Loucy (cell line): Measurements from ENCODE around the gene ABHD6.
A peak's percentile ranks its signal among the peaks of the same experiment; 100 is the strongest.

Experiments used
- H2AFZ ChIP-seq: fragments of 200-600 bp; sonication (generic); 2 replicates; pipeline ENCODE4 v1.6.0; 2016; ENCODE audit warnings: antibody characterized with exemption, mild to moderate bottlenecking, low read length, moderate library complexity
- H3F3A ChIP-seq: fragments of 200-600 bp; 2 replicates; pipeline ENCODE4 v1.6.0; 2016; ENCODE audit warnings: antibody characterized with exemption, low read depth, mild to moderate bottlenecking
- H3K27me3 ChIP-seq: fragments of 200-600 bp; sonication (generic); 2 replicates; pipeline ENCODE4 v1.6.1; 2014; ENCODE audit warnings: low read length, mild to moderate bottlenecking; ENCODE audit not compliant: insufficient read depth, poor library complexity, severe bottlenecking
- H3K36me3 ChIP-seq: fragments of 200-600 bp; sonication (generic); 2 replicates; pipeline ENCODE4 v1.6.1; 2016; ENCODE audit warnings: low read length; ENCODE audit not compliant: insufficient read depth
- H3K4me1 ChIP-seq: fragments of 200-600 bp; sonication (generic); 2 replicates; pipeline ENCODE4 v1.5.1; 2014; ENCODE audit warnings: low read length, mild to moderate bottlenecking; ENCODE audit not compliant: insufficient read depth, poor library complexity, severe bottlenecking
- H3K4me2 ChIP-seq: fragments of 200-600 bp; sonication (generic); 2 replicates; pipeline ENCODE4 v1.6.0; 2014; ENCODE audit warnings: antibody characterized with exemption, low read length, low read depth, mild to moderate bottlenecking; ENCODE audit not compliant: poor library complexity, severe bottlenecking
- H3K4me3 ChIP-seq: fragments of 200-600 bp; sonication (generic); 2 replicates; pipeline ENCODE4 v1.5.1; 2014; ENCODE audit warnings: low read length, mild to moderate bottlenecking, mixed read lengths; ENCODE audit not compliant: poor library complexity, severe bottlenecking
- H3K79me2 ChIP-seq: fragments of 200-600 bp; sonication (generic); 2 replicates; pipeline ENCODE4 v1.6.1; 2014; ENCODE audit warnings: low read length; ENCODE audit not compliant: insufficient read depth
- H3K9ac ChIP-seq: fragments of 200-600 bp; sonication (generic); 2 replicates; pipeline ENCODE4 v1.6.0; 2014; ENCODE audit warnings: mild to moderate bottlenecking, low read depth, low read length, moderate library complexity; ENCODE audit not compliant: poor library complexity, severe bottlenecking
- H3K9me2 ChIP-seq: fragments of 200-600 bp; sonication (generic); replicated peaks from 2 replicates; pipeline ENCODE4 v1.6.1; 2016; ENCODE audit warnings: low read depth, low read length, mixed read lengths
- H3K9me3 ChIP-seq: fragments of 200-600 bp; sonication (generic); 2 replicates; pipeline ENCODE4 v1.6.1; 2014; ENCODE audit warnings: mild to moderate bottlenecking, antibody characterized with exemption, low read length, low read depth; ENCODE audit not compliant: insufficient read depth
- H4K20me1 ChIP-seq: fragments of 200-600 bp; sonication (generic); 2 replicates; pipeline ENCODE4 v1.6.0; 2014; ENCODE audit warnings: antibody characterized with exemption, low read length, mild to moderate bottlenecking; ENCODE audit not compliant: insufficient read depth, poor library complexity, severe bottlenecking
- EZH2phosphoT487 ChIP-seq: fragments of 200-600 bp; IDR thresholded peaks from 2 replicates; pipeline ENCODE4 v1.6.1; 2018; ENCODE audit warnings: antibody characterized with exemption, mild to moderate bottlenecking, moderate library complexity, borderline replicate concordance
- TF ChIP-seq, protein P1 (sequence below): fragments of 200-600 bp; sonication (generic); conservative IDR thresholded peaks from 2 replicates; pipeline ENCODE4 v1.5.1; 2014; ENCODE audit warnings: mild to moderate bottlenecking, antibody characterized with exemption, low read length

Gene ABHD6

DNA sequence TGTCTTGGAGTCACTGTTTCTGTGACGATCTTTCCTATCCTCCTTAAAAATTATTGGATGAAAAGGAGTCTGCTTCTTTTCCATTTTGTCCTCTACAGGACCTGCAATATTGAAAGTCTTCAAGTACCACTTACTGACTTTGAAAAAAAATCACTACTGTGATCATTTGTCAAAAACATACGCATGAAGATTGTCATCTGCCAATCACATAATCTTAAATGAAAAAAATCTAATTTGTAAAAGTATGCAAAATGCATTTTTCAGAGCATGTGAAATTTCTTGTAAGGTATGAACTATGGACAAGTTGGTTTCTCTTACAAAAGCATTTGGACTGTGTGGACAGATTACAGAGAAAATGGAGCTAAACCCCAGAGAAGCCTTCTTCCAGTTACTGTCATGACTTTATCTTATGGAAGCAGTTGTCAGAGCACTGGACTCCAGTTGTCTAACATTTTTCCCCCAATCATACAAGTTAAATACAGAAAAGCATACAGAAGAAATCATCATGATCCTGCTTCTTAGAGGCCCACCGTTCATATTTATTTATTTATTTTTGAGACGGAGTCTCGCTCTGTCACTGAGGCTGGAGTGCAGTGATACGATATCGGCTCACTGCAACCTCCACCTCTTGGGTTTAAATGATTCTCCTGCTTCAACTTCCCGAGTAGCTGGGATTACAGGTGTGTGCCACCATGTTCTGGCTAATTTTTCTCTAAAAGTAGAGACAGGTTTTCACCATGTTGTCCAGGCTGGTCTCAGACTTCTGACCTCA is 91.7 kb downstream of the ABHD6 start:
- H3K9me2 ChIP-seq, result no peaks in the 10 kb centered on the region
- H3K27me3 ChIP-seq, result no peaks in the 10 kb centered on the region
- no peak overlapping the region for H2AFZ ChIP-seq
- no peak overlapping the region for H3K4me2 ChIP-seq
- TF ChIP-seq, protein P1, sequence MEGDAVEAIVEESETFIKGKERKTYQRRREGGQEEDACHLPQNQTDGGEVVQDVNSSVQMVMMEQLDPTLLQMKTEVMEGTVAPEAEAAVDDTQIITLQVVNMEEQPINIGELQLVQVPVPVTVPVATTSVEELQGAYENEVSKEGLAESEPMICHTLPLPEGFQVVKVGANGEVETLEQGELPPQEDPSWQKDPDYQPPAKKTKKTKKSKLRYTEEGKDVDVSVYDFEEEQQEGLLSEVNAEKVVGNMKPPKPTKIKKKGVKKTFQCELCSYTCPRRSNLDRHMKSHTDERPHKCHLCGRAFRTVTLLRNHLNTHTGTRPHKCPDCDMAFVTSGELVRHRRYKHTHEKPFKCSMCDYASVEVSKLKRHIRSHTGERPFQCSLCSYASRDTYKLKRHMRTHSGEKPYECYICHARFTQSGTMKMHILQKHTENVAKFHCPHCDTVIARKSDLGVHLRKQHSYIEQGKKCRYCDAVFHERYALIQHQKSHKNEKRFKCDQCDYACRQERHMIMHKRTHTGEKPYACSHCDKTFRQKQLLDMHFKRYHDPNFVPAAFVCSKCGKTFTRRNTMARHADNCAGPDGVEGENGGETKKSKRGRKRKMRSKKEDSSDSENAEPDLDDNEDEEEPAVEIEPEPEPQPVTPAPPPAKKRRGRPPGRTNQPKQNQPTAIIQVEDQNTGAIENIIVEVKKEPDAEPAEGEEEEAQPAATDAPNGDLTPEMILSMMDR, result no peak
- no peak for TF ChIP-seq EZH2phosphoT487
- no peak overlapping the region for H3K9ac ChIP-seq
- H4K20me1 ChIP-seq, result no peaks in the 10 kb centered on the region
- H3K36me3 ChIP-seq, result no peaks in the 10 kb centered on the region
- H3F3A ChIP-seq, result peaks cover 5% of the 10 kb centered on the region; the same call in 1 of the 2 replicates
- H3K4me3 ChIP-seq, result no peak overlapping the region
- H3K79me2 ChIP-seq, result peaks cover 16% of the 10 kb centered on the region
- peaks cover 26% of the 10 kb centered on the region for H3K4me1 ChIP-seq
- no peaks in the 10 kb centered on the region for H3K9me3 ChIP-seq

DNA sequence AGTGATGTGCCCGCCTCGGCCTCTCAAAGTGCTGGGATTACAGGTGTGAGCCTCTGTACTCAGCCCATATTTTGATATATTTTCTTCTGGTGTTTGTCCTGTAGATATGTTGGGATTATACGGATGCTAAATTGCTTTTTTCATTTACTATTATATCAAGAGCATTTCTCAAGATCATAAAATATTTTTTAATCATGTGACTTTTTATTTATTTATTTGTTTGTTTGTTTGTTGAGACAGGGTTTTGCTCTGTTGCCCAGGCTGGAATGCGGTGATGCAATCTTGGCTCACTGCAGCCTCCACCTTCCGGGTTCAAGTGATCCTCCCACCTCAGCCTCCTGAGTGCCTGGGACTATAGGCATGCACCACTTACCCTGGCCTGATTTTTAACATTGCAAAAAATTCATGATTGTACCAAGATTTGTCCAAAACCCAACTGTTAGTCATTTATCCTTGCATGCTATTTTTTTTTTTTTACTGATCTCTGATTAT is 92.4 kb downstream of the ABHD6 start:
- H3K79me2 ChIP-seq, result peaks cover 22% of the 10 kb centered on the region

DNA sequence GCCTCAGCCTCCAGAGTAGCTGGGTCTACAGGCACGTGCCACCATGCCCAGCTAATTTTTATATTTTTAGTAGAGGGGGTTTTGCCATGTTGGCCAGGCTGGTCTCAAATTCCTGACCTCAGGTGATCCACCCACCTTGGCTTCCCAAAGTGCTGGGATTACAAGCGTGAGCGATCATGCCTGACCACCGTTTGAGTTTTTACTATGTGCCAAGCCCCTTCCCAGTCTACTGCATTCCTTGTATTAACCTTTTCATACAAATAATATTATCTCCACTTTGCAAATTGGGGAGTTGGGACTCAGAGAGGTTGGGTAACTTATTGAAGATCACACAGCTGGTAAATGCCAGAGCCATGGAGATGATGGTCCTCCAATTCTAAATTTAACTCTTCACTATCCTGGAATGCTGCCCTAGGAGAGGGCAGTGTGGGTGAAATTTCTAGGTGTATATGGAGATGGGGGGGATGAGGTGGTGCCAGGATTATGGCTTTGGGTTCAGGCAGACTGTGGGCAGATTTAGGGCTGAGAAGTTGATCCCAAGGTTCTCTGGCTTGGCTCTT is 94.1 kb downstream of the ABHD6 start:
- Histone ChIP-seq H3K79me2 (peaks cover 38% of the 10 kb centered on the region), H4K20me1 (peaks cover 6% of the 10 kb centered on the region), H3K9me2 (no peaks in the 10 kb centered on the region), H3K4me2 (peak overlapping the region; percentile 90), H3K9ac (no peak overlapping the region), H3K9me3 (no peaks in the 10 kb centered on the region), H3F3A (peaks cover 8% of the 10 kb centered on the region; the same call in 1 of the 2 replicates), H3K27me3 (no peaks in the 10 kb centered on the region), H3K4me3 (peak overlapping the region; percentile 79), H3K4me1 (peaks cover 36% of the 10 kb centered on the region), H2AFZ (no peak overlapping the region), H3K36me3 (no peaks in the 10 kb centered on the region)
- TF ChIP-seq, protein P1, result no peak
- no peak for TF ChIP-seq EZH2phosphoT487

More for the DNA sequence above, 92.4 kb downstream of the ABHD6 start:
- no peaks in the 10 kb centered on the region for H3K9me2 ChIP-seq
- H3F3A ChIP-seq, result peaks cover 5% of the 10 kb centered on the region; the same call in 1 of the 2 replicates
- H3K36me3 ChIP-seq, result no peaks in the 10 kb centered on the region
- H3K4me2 ChIP-seq, result no peak overlapping the region
- peaks cover 28% of the 10 kb centered on the region for H3K4me1 ChIP-seq
- H2AFZ ChIP-seq, result no peak overlapping the region
- TF ChIP-seq EZH2phosphoT487, result no peak
- TF ChIP-seq, protein P1, result no peak
- H3K9ac ChIP-seq, result no peak overlapping the region
- no peaks in the 10 kb centered on the region for H3K27me3 ChIP-seq
- no peaks in the 10 kb centered on the region for H3K9me3 ChIP-seq
- no peak overlapping the region for H3K4me3 ChIP-seq
- no peaks in the 10 kb centered on the region for H4K20me1 ChIP-seq
